ENCODE data around the gene ZNF281. TPM values are rescaled to one million over a fixed set of nuclear protein-coding genes. Genes with fewer than 3 reads are reported as not detected.
A peak's percentile ranks its signal among the peaks of the same experiment; 100 is the strongest.

ZNF281 gene
- total RNA-seq, 2 donors from 2014 or later = 21.9 to 28.7 TPM

- ATAC-seq (no peak), DNase-seq (no peak)
- Mint-ChIP-seq H3K27ac (peak overlapping the region; percentile 37), H3K36me3 (ENCODE audit: low read depth) (peaks cover 8% of the 10 kb centered on the region), H3K4me3 (no peak overlapping the region), H3K27me3 (no peaks in the 10 kb centered on the region), H3K4me1 (peaks cover 13% of the 10 kb centered on the region)
- H3K9me3 ChIP-seq (ENCODE audit: control insufficient read depth, low read length, poor library complexity, severe bottlenecking) = no peaks in the 10 kb centered on the region
These were observed 10.0 kb downstream of the ZNF281 start for GRCh38 chr1:200399860-200400259.

GRCh38 chr1:200398373-200398772 lies 11.5 kb downstream of the ZNF281 start:
- H3K4me1 Mint-ChIP-seq = peaks cover 13% of the 10 kb centered on the region
- ATAC-seq = no peak
- no peaks in the 10 kb centered on the region for H3K27me3 Mint-ChIP-seq
- H3K9me3 ChIP-seq (ENCODE audit: control insufficient read depth, low read length, poor library complexity, severe bottlenecking) = no peaks in the 10 kb centered on the region
- peaks cover 8% of the 10 kb centered on the region for H3K36me3 Mint-ChIP-seq (ENCODE audit: low read depth)
- H3K27ac Mint-ChIP-seq = no peak overlapping the region
- H3K4me3 Mint-ChIP-seq = no peak overlapping the region
- no peak for DNase-seq

GRCh38 chr1:200392625-200393185 lies 17.1 kb downstream of the ZNF281 start:
- DNase-seq (no peak), ATAC-seq (no peak)
- no peak overlapping the region for H3K27ac Mint-ChIP-seq
- H3K36me3 Mint-ChIP-seq (ENCODE audit: low read depth) = peaks cover 5% of the 10 kb centered on the region
- no peaks in the 10 kb centered on the region for H3K27me3 Mint-ChIP-seq
- no peaks in the 10 kb centered on the region for H3K9me3 ChIP-seq (ENCODE audit: control insufficient read depth, low read length, poor library complexity, severe bottlenecking)
- H3K4me1 Mint-ChIP-seq = peaks cover 3% of the 10 kb centered on the region
- H3K4me3 Mint-ChIP-seq = no peak overlapping the region

- H3K36me3 Mint-ChIP-seq (ENCODE audit: low read depth) = peaks cover 5% of the 10 kb centered on the region
- H3K27ac Mint-ChIP-seq = no peak overlapping the region
- no peaks in the 10 kb centered on the region for H3K9me3 ChIP-seq (ENCODE audit: control insufficient read depth, low read length, poor library complexity, severe bottlenecking)
- DNase-seq (no peak), ATAC-seq (no peak)
- H3K27me3 Mint-ChIP-seq = no peaks in the 10 kb centered on the region
- H3K4me3 Mint-ChIP-seq = no peak overlapping the region
- H3K4me1 Mint-ChIP-seq = peaks cover 3% of the 10 kb centered on the region
These were observed 18.1 kb downstream of the ZNF281 start for GRCh38 chr1:200391747-200392146.

GRCh38 chr1:200388791-200389190 lies 21.0 kb downstream of the ZNF281 start:
- DNase-seq (no peak), ATAC-seq (no peak)
- peaks cover 2% of the 10 kb centered on the region for H3K4me1 Mint-ChIP-seq
- H3K27ac Mint-ChIP-seq = no peak overlapping the region
- H3K4me3 Mint-ChIP-seq = no peak overlapping the region
- H3K27me3 Mint-ChIP-seq = no peaks in the 10 kb centered on the region
- no peaks in the 10 kb centered on the region for H3K36me3 Mint-ChIP-seq (ENCODE audit: low read depth)
- no peaks in the 10 kb centered on the region for H3K9me3 ChIP-seq (ENCODE audit: control insufficient read depth, low read length, poor library complexity, severe bottlenecking)

- Mint-ChIP-seq H3K27ac (no peak overlapping the region), H3K4me1 (peaks cover 2% of the 10 kb centered on the region), H3K36me3 (ENCODE audit: low read depth) (no peaks in the 10 kb centered on the region), H3K4me3 (no peak overlapping the region), H3K27me3 (no peaks in the 10 kb centered on the region)
- DNase-seq (no peak), ATAC-seq (no peak)
- H3K9me3 ChIP-seq (ENCODE audit: control insufficient read depth, low read length, poor library complexity, severe bottlenecking) = no peaks in the 10 kb centered on the region
These were observed 23.4 kb downstream of the ZNF281 start for GRCh38 chr1:200386416-200386815.

- H3K4me3 Mint-ChIP-seq = no peak overlapping the region
These were observed 24.9 kb downstream of the ZNF281 start for GRCh38 chr1:200384818-200385390.

GRCh38 chr1:200381256-200381984 lies 28.4 kb downstream of the ZNF281 start:
- H3K4me1 Mint-ChIP-seq = peaks cover 2% of the 10 kb centered on the region

More at GRCh38 chr1:200384818-200385390, 24.9 kb downstream of the ZNF281 start:
- no peaks in the 10 kb centered on the region for H3K36me3 Mint-ChIP-seq (ENCODE audit: low read depth)
- H3K27ac Mint-ChIP-seq = no peak overlapping the region
- no peak for ATAC-seq
- peaks cover 2% of the 10 kb centered on the region for H3K4me1 Mint-ChIP-seq
- H3K9me3 ChIP-seq (ENCODE audit: control insufficient read depth, low read length, poor library complexity, severe bottlenecking) = no peaks in the 10 kb centered on the region
- no peaks in the 10 kb centered on the region for H3K27me3 Mint-ChIP-seq
- no peak for DNase-seq

GRCh38 chr1:200380589-200381021 lies 29.2 kb downstream of the ZNF281 start:
- DNase-seq = no peak

More at GRCh38 chr1:200381256-200381984, 28.4 kb downstream of the ZNF281 start:
- no peak for DNase-seq
- no peak for ATAC-seq
- no peaks in the 10 kb centered on the region for H3K27me3 Mint-ChIP-seq
- H3K36me3 Mint-ChIP-seq (ENCODE audit: low read depth) = no peaks in the 10 kb centered on the region
- no peak overlapping the region for H3K27ac Mint-ChIP-seq
- H3K9me3 ChIP-seq (ENCODE audit: control insufficient read depth, low read length, poor library complexity, severe bottlenecking) = no peaks in the 10 kb centered on the region
- no peak overlapping the region for H3K4me3 Mint-ChIP-seq

GRCh38 chr1:200379940-200380588 lies 29.8 kb downstream of the ZNF281 start:
- Mint-ChIP-seq H3K36me3 (ENCODE audit: low read depth) (no peaks in the 10 kb centered on the region), H3K4me3 (no peak overlapping the region), H3K27ac (no peak overlapping the region), H3K27me3 (no peaks in the 10 kb centered on the region), H3K4me1 (no peaks in the 10 kb centered on the region)
- H3K9me3 ChIP-seq (ENCODE audit: control insufficient read depth, low read length, poor library complexity, severe bottlenecking) = no peaks in the 10 kb centered on the region
- ATAC-seq (no peak), DNase-seq (no peak)

More at GRCh38 chr1:200380589-200381021, 29.2 kb downstream of the ZNF281 start:
- Mint-ChIP-seq H3K4me1 (peaks cover under 1% of the 10 kb centered on the region), H3K27ac (no peak overlapping the region), H3K36me3 (ENCODE audit: low read depth) (no peaks in the 10 kb centered on the region), H3K27me3 (no peaks in the 10 kb centered on the region), H3K4me3 (no peak overlapping the region)
- H3K9me3 ChIP-seq (ENCODE audit: control insufficient read depth, low read length, poor library complexity, severe bottlenecking) = no peaks in the 10 kb centered on the region
- no peak for ATAC-seq

- no peaks in the 10 kb centered on the region for H3K4me1 Mint-ChIP-seq
These were observed 30.4 kb downstream of the ZNF281 start for GRCh38 chr1:200379432-200379757.

GRCh38 chr1:200378096-200378495 lies 31.7 kb downstream of the ZNF281 start:
- no peak for ATAC-seq
- Mint-ChIP-seq H3K36me3 (ENCODE audit: low read depth) (no peaks in the 10 kb centered on the region), H3K27me3 (no peaks in the 10 kb centered on the region), H3K4me3 (no peak overlapping the region), H3K27ac (no peak overlapping the region), H3K4me1 (no peaks in the 10 kb centered on the region)
- no peaks in the 10 kb centered on the region for H3K9me3 ChIP-seq (ENCODE audit: control insufficient read depth, low read length, poor library complexity, severe bottlenecking)
- DNase-seq = no peak

More at GRCh38 chr1:200379432-200379757, 30.4 kb downstream of the ZNF281 start:
- DNase-seq (no peak), ATAC-seq (no peak)
- Mint-ChIP-seq H3K4me3 (no peak overlapping the region), H3K27me3 (no peaks in the 10 kb centered on the region), H3K36me3 (ENCODE audit: low read depth) (no peaks in the 10 kb centered on the region), H3K27ac (no peak overlapping the region)
- no peaks in the 10 kb centered on the region for H3K9me3 ChIP-seq (ENCODE audit: control insufficient read depth, low read length, poor library complexity, severe bottlenecking)

- ATAC-seq (no peak), DNase-seq (no peak)
- H3K27me3 Mint-ChIP-seq = no peaks in the 10 kb centered on the region
- no peaks in the 10 kb centered on the region for H3K36me3 Mint-ChIP-seq (ENCODE audit: low read depth)
- no peak overlapping the region for H3K27ac Mint-ChIP-seq
- no peaks in the 10 kb centered on the region for H3K9me3 ChIP-seq (ENCODE audit: control insufficient read depth, low read length, poor library complexity, severe bottlenecking)
- H3K4me3 Mint-ChIP-seq = no peak overlapping the region
- H3K4me1 Mint-ChIP-seq = no peaks in the 10 kb centered on the region
These were observed 33.3 kb downstream of the ZNF281 start for GRCh38 chr1:200376528-200376927.

Data from T-helper 17 cell (primary cell).